Mucosa of descending colon (tissue), 3 donors: ENCODE results near the gene RAD50. TPM values are rescaled to one million over a fixed set of nuclear protein-coding genes. Genes with fewer than 3 reads are reported as not detected.

Experiments
- total RNA-seq, 3 donors: library from RNA; stranded (reverse); fragmentation: NEBNext Ultra II Directional in 2 of 3; extraction: Animal tissue kit (Norgen Biotek cat#: 25700) in 2 of 3; gene quantifications; one replicate each; pipeline versions ENCODE4 v1.2.1 to v1.2.4, GENCODE V29; 2021 to 2023
- donor health status: DM: no; HTN: no; CAD: no; lungs with moderate emphysema.
- donor health status: DM: no; HTN: no; CAD: no.
- donor health status: DM: no; HTN: yes; CAD: no.

The RAD50 gene
- total RNA-seq, 3 donors from 2014 or later = 35.3 to 43.8 (median 36.1) TPM

Other genes with a start within 250 kb of the RAD50 start
- 10 to 100 TPM; 27.9 to 95.4 (median 29.4) TPM for gene SLC22A5, start 187.3 kb upstream of the RAD50 start, total RNA-seq
- gene IRF1, start 66.2 kb upstream of the RAD50 start, total RNA-seq = 100 to 1,000 TPM in 2 of 3 donors, 10 to 100 TPM in 1; 89.4 to 172 (median 143) TPM
- not detected for gene IL5, start 13.5 kb upstream of the RAD50 start, total RNA-seq
- not detected for gene IL13, start 101.2 kb downstream of the RAD50 start, total RNA-seq
- gene IL4, start 117.0 kb downstream of the RAD50 start, total RNA-seq = not detected
- gene KIF3A, start 180.6 kb downstream of the RAD50 start, total RNA-seq = 10 to 100 TPM in 1 of 3 donors, 1 to 10 TPM in 2; 3.2 to 11.0 (median 3.8) TPM
- 10 to 100 TPM in 2 of 3 donors, 1 to 10 TPM in 1; 7.1 to 12.3 (median 12.0) TPM for gene CCNI2, start 190.4 kb downstream of the RAD50 start, total RNA-seq
- gene SEPTIN8, start 220.3 kb downstream of the RAD50 start, total RNA-seq = 10 to 100 TPM; 49.9 to 64.7 (median 61.1) TPM